ENCODE results near the gene PPIA. TPM values are rescaled to one million over a fixed set of nuclear protein-coding genes. Genes with fewer than 3 reads are reported as not detected.
A peak's percentile ranks its signal among the peaks of the same experiment; 100 is the strongest.

The PPIA gene
- polyA plus RNA-seq, 3 donors: 1,614 to 2,276 (median 2,037) TPM

DNA sequence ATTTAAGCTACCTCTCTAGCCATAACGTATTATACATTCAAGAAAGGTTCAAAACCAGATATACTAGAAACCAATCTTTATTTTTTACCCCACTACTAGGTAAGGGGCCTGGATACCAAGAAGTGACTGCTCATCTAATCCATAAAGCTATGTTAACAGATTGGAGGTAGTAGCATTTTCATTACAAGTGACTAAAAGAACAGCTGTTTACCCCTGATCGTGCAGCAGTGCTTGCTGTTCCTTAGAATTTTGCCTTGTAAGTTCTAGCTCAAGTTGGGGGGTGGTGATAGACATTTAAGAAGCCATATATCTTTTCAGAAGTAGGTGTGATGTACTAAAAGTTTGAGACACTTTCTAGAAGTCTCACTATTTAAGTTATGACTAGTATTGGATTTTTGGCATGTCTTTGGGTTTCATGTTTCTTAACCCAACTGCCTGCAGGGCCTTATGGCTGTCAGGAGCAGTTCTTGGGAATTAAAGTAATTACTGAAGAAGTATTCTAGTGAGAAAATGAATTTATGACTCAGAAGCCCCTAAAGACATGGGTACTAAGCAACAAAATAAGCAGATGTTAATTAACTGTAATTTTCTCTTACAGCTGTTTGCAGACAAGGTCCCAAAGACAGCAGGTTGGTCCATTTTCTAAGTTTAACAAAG lies 2.3 kb downstream of the PPIA start:
- Histone ChIP-seq H3K4me2 (replicated peaks; ENCODE audit: extremely low read depth, low read length, poor library complexity, severe bottlenecking) (peak overlapping the region; percentile 89), H2AFZ (ENCODE audit: insufficient read depth, low read depth, low read length, poor library complexity, severe bottlenecking) (no peak overlapping the region), H3K4me1 (ENCODE audit: control insufficient read depth in 1 of 2, insufficient read depth in 2 of 2, low read length in 2 of 2) (peaks cover 23 to 30% of the 10 kb centered on the region in 2 donors), H4K20me1 (ENCODE audit: insufficient read depth, low read length) (peaks cover 41% of the 10 kb centered on the region), H3K9me3 (replicated peaks in 1 of 2; ENCODE audit: control insufficient read depth in 1 of 2, insufficient read depth in 1 of 2, low read length in 2 of 2) (no peaks in the 10 kb centered on the region), H3K4me3 (replicated peaks in 1 of 3; ENCODE audit: low read depth in 2 of 3, low read length in 3 of 3) (peak overlapping the region in 1 of 3 experiments; percentile 82), H3K79me2 (ENCODE audit: insufficient read depth, low read length) (peaks cover 53% of the 10 kb centered on the region), H3K27me3 (ENCODE audit: control insufficient read depth in 2 of 2, insufficient read depth in 2 of 2, low read length in 2 of 2) (no peaks in the 10 kb centered on the region), H3K36me3 (replicated peaks in 1 of 2; ENCODE audit: control insufficient read depth in 1 of 2, insufficient read depth in 2 of 2, low read length in 2 of 2) (peaks cover 47 to 51% of the 10 kb centered on the region in 2 donors), H3K9ac (ENCODE audit: insufficient read depth, low read length, poor library complexity, severe bottlenecking) (no peak overlapping the region), H3K27ac (ENCODE audit: low read depth in 1 of 2, low read length in 2 of 2) (peak overlapping the region in 1 of 2 donors; percentile 94)
- no peak for TF ChIP-seq CTCF (IDR thresholded peaks at IDR 0.05)
- WGBS (ENCODE audit: insufficient coverage): no CpG with 5 or more reads among the region's 2 CpGs
- Mint-ChIP-seq H3K4me1 (peaks cover 19% of the 10 kb centered on the region), H3K27ac (peak overlapping the region in 4 of 7 donors; percentile 22 to 99 (median 64)), H3K36me3 (peaks cover 45 to 46% of the 10 kb centered on the region in 2 donors), H3K4me3 (peak overlapping the region in 1 of 2 donors; percentile 26), H3K27me3 (ENCODE audit: low read depth in 3 of 3) (peaks cover 0 to 1% (median 0%) of the 10 kb centered on the region in 3 donors), H3K9me3 (peaks cover 0 to 2% (median 0%) of the 10 kb centered on the region in 7 donors)
- no peak for DNase-seq
- intact Hi-C loops (cut with micrococcal nuclease): loop anchor here (5.0 kb wide), 3 partner anchors 44 to 49 kb away; partner anchors contain the start of gene H2AZ2 (in 1 of the 2)

DNA sequence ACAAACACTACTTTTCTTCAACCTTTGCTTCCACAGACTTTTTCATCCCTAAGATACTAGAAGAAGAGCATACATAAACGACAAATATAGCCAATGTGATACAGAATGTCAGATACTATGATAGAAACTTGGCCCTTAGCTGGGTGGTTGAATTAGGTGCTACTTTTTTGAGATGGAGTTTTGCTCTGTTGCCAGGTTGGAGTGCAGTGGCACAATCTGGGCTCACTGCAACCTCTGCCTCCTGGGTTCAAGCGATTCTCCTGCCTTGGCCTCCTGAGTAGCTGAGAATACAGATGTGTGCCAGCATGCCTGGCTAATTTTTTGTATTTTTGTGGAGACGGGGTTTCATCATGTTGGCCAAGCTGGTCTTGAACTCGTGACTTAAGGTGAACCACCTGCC lies 3.5 kb downstream of the PPIA start:
- no peak for DNase-seq
- no peak overlapping the region for H3K27ac ChIP-seq (ENCODE audit: low read depth in 1 of 2, low read length in 2 of 2)
- Mint-ChIP-seq H3K4me1 (peaks cover 22% of the 10 kb centered on the region), H3K27ac (peak overlapping the region in 3 of 7 donors; percentile 5 to 82 (median 82)), H3K36me3 (peaks cover 46 to 54% of the 10 kb centered on the region in 2 donors), H3K4me3 (no peak overlapping the region), H3K9me3 (peaks cover 0 to 2% (median 0%) of the 10 kb centered on the region in 7 donors), H3K27me3 (ENCODE audit: low read depth in 3 of 3) (peaks cover 0 to 1% (median 0%) of the 10 kb centered on the region in 3 donors)
- TF ChIP-seq CTCF (IDR thresholded peaks at IDR 0.05): no peak
- peaks cover 23 to 30% of the 10 kb centered on the region in 2 donors for H3K4me1 ChIP-seq (ENCODE audit: control insufficient read depth in 1 of 2, insufficient read depth in 2 of 2, low read length in 2 of 2)
- no peak overlapping the region for H3K9ac ChIP-seq (ENCODE audit: insufficient read depth, low read length, poor library complexity, severe bottlenecking)
- no peak overlapping the region for H3K4me2 ChIP-seq (replicated peaks; ENCODE audit: extremely low read depth, low read length, poor library complexity, severe bottlenecking)
- peaks cover 53% of the 10 kb centered on the region for H3K79me2 ChIP-seq (ENCODE audit: insufficient read depth, low read length)
- no peak overlapping the region for H2AFZ ChIP-seq (ENCODE audit: insufficient read depth, low read depth, low read length, poor library complexity, severe bottlenecking)
- peaks cover 51 to 54% of the 10 kb centered on the region in 2 donors for H3K36me3 ChIP-seq (replicated peaks in 1 of 2; ENCODE audit: control insufficient read depth in 1 of 2, insufficient read depth in 2 of 2, low read length in 2 of 2)
- intact Hi-C loops (cut with micrococcal nuclease): loop anchor here (5.0 kb wide), 3 partner anchors 42 to 48 kb away; partner anchors contain the start of gene H2AZ2 (in 1 of the 2)
- H4K20me1 ChIP-seq (ENCODE audit: insufficient read depth, low read length): peaks cover 41% of the 10 kb centered on the region
- no peaks in the 10 kb centered on the region for H3K27me3 ChIP-seq (ENCODE audit: control insufficient read depth in 2 of 2, insufficient read depth in 2 of 2, low read length in 2 of 2)
- 100% methylated on average over 2 of the region's 4 CpGs for WGBS (ENCODE audit: insufficient coverage)
- H3K4me3 ChIP-seq (replicated peaks in 1 of 3; ENCODE audit: low read depth in 2 of 3, low read length in 3 of 3): no peak overlapping the region
- no peaks in the 10 kb centered on the region for H3K9me3 ChIP-seq (replicated peaks in 1 of 2; ENCODE audit: control insufficient read depth in 1 of 2, insufficient read depth in 1 of 2, low read length in 2 of 2)
